Mesenchymal stem cell (in vitro differentiated cells and primary cell): ENCODE measurements around the gene ARHGAP15.

Source experiments
- DNase-seq: peaks from one replicate; pipeline ENCODE4 v3.0.0-alpha.2; 2013
- H2AFZ ChIP-seq: one replicate; pipeline ENCODE4 v1.6.1; 2013; ENCODE audit warnings: low read depth, mild to moderate bottlenecking, control low read depth, inconsistent platforms, low read length, moderate library complexity
- H2AK5ac ChIP-seq: 2 replicates; pipeline ENCODE4 v1.6.1; 2013; ENCODE audit warnings: low read length, moderate library complexity, mild to moderate bottlenecking, inconsistent platforms; ENCODE audit not compliant: severe bottlenecking
- H2BK120ac ChIP-seq: one replicate; pipeline ENCODE4 v1.6.1; 2013; ENCODE audit warnings: low read depth, mild to moderate bottlenecking, inconsistent platforms, low read length, moderate library complexity
- H2BK12ac ChIP-seq, 2 experiments: one replicate each; pipeline ENCODE4 v1.6.1; 2013; ENCODE audit warnings: inconsistent platforms in 2 of 2, low read length in 2 of 2, mild to moderate bottlenecking in 2 of 2, moderate library complexity in 2 of 2, control low read depth in 1 of 2
- H2BK15ac ChIP-seq: one replicate; pipeline ENCODE4 v1.6.1; 2013; ENCODE audit warnings: mild to moderate bottlenecking, low read depth, inconsistent platforms; ENCODE audit not compliant: poor library complexity, severe bottlenecking
- H2BK5ac ChIP-seq: 2 replicates; pipeline ENCODE4 v1.6.1; 2013; ENCODE audit warnings: low read depth, mild to moderate bottlenecking, low read length, control low read depth, inconsistent platforms; ENCODE audit not compliant: poor library complexity, severe bottlenecking
- H3K14ac ChIP-seq, 2 experiments: one replicate each; pipeline ENCODE4 v1.6.1; 2013; ENCODE audit warnings: inconsistent platforms in 2 of 2, low read length in 2 of 2, control low read depth in 1 of 2, mild to moderate bottlenecking in 1 of 2, moderate library complexity in 1 of 2
- H3K18ac ChIP-seq, 2 experiments: one replicate each; pipeline ENCODE4 v1.6.1; 2013; ENCODE audit warnings: inconsistent platforms in 2 of 2, low read length in 2 of 2, control low read depth in 1 of 2, low read depth in 1 of 2, mild to moderate bottlenecking in 1 of 2
- H3K23ac ChIP-seq, 2 experiments: one replicate each; pipeline ENCODE4 v1.6.1; 2013; ENCODE audit warnings: inconsistent platforms in 2 of 2, low read length in 2 of 2, mild to moderate bottlenecking in 2 of 2, moderate library complexity in 2 of 2, control low read depth in 1 of 2
- H3K27ac ChIP-seq: 2 replicates; pipeline ENCODE4 v1.5.1; 2013; ENCODE audit warnings: mild to moderate bottlenecking, moderate library complexity, low read length, control low read depth, inconsistent platforms; ENCODE audit not compliant: poor library complexity, severe bottlenecking
- H3K27me3 ChIP-seq, 2 experiments: 2 replicates each; pipeline versions ENCODE4 v1.6.1 to v1.7.0; 2013; ENCODE audit warnings: low read length in 2 of 2, mild to moderate bottlenecking in 2 of 2, moderate library complexity in 2 of 2, control low read depth in 1 of 2, inconsistent platforms in 1 of 2; ENCODE audit not compliant: control insufficient read depth in 1 of 2, insufficient read depth in 1 of 2
- H3K36me3 ChIP-seq, 2 experiments: 2 replicates each; pipeline versions ENCODE4 v1.6.1 to v1.7.0; 2013; ENCODE audit warnings: low read length in 2 of 2, control low read depth in 1 of 2, inconsistent platforms in 1 of 2, low read depth in 1 of 2, mild to moderate bottlenecking in 1 of 2; ENCODE audit not compliant: insufficient read depth in 2 of 2, control insufficient read depth in 1 of 2
- H3K4ac ChIP-seq, 2 experiments: one replicate each; pipeline ENCODE4 v1.6.1; 2013; ENCODE audit warnings: inconsistent platforms in 2 of 2, low read length in 2 of 2, mild to moderate bottlenecking in 2 of 2, moderate library complexity in 2 of 2, control low read depth in 1 of 2, low read depth in 1 of 2
- H3K4me1 ChIP-seq: 2 replicates; pipeline ENCODE4 v1.6.1; 2013; ENCODE audit warnings: low read depth, low read length, control low read depth; ENCODE audit not compliant: control insufficient read depth, insufficient read depth
- H3K4me2 ChIP-seq: 2 replicates; pipeline ENCODE4 v1.6.1; 2013; ENCODE audit warnings: low read length, mild to moderate bottlenecking, inconsistent platforms; ENCODE audit not compliant: poor library complexity, severe bottlenecking
- H3K4me3 ChIP-seq, 2 experiments: 2 replicates each; pipeline versions ENCODE4 v1.5.1 to v1.7.0; 2013; ENCODE audit warnings: low read length in 2 of 2, mild to moderate bottlenecking in 2 of 2, control low read depth in 1 of 2, low read depth in 1 of 2; ENCODE audit not compliant: insufficient read depth in 1 of 2
- H3K79me1 ChIP-seq: replicated peaks from 2 replicates; pipeline ENCODE4 v1.6.1; 2013; ENCODE audit warnings: mild to moderate bottlenecking, control low read depth, low read length, inconsistent platforms; ENCODE audit not compliant: poor library complexity, severe bottlenecking
- H3K9ac ChIP-seq: 2 replicates; pipeline ENCODE4 v1.7.0; 2013; ENCODE audit warnings: mild to moderate bottlenecking, low read length, moderate library complexity
- H3K9me3 ChIP-seq: 2 replicates; pipeline ENCODE4 v1.7.0; 2013; ENCODE audit warnings: mild to moderate bottlenecking, low read length; ENCODE audit not compliant: control insufficient read depth
- H4K8ac ChIP-seq: one replicate; pipeline ENCODE4 v1.6.1; 2013; ENCODE audit warnings: inconsistent platforms, mild to moderate bottlenecking, low read length, moderate library complexity
- H4K91ac ChIP-seq: one replicate; pipeline ENCODE4 v1.6.1; 2013; ENCODE audit warnings: mild to moderate bottlenecking, low read length, inconsistent platforms
- WGBS: methylation state at CpG from one replicate; pipeline ENCODE4 v1.1.7; 2013; ENCODE audit warnings: mixed read lengths; 5-methylcytosine and 5-hydroxymethylcytosine counted together

Gene ARHGAP15

DNA sequence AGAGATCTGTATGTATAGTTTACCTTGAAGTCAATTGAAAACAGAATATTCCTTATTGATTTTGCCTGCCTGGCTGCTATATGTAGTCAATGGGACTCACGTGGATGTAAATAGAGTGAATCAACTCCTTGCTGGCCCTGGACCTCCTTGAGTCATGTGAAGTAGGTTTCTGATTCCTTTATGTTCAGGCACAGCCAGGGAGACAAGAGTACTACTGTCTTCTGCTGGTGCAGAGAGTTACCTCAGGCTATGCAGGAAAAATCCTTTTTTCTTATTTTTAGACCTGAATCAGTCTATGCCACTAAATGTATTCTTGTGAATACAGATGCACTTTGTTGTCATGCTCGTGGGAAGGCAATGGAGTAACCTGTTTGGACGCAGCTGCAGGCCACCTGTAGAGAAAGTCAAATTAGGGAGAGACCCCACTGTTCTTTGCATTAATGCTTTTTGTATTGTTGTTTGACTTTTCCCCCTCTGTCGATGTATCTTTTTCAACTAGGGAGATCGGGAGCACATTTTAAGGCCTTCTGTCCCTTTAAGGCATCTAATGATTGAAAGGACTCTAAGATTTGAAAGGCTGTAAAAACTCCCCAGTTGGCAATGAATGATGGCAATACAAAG lies 473.9 kb downstream of the ARHGAP15 start:
- H2BK12ac ChIP-seq: no peak overlapping the region
- no peaks in the 10 kb centered on the region for H3K4me1 ChIP-seq
- no peak overlapping the region for H3K18ac ChIP-seq
- H3K9ac ChIP-seq: no peak overlapping the region
- H3K4ac ChIP-seq: no peak overlapping the region
- 84% methylated on average over 5 of the region's 5 CpGs for WGBS
- H4K8ac ChIP-seq: no peak overlapping the region
- no peaks in the 10 kb centered on the region for H3K36me3 ChIP-seq
- H3K4me3 ChIP-seq: no peak overlapping the region
- no peak overlapping the region for H4K91ac ChIP-seq
- H3K14ac ChIP-seq: no peak overlapping the region
- no peak overlapping the region for H3K4me2 ChIP-seq
- no peak overlapping the region for H2BK15ac ChIP-seq
- no peaks in the 10 kb centered on the region for H3K9me3 ChIP-seq
- no peak overlapping the region for H2BK5ac ChIP-seq
- no peak overlapping the region for H2AFZ ChIP-seq
- no peak overlapping the region for H3K27ac ChIP-seq
- no peaks in the 10 kb centered on the region for H3K27me3 ChIP-seq
- no peak overlapping the region for H2BK120ac ChIP-seq
- H2AK5ac ChIP-seq: no peak overlapping the region
- no peak overlapping the region for H3K23ac ChIP-seq
- no peaks in the 10 kb centered on the region for H3K79me1 ChIP-seq
- no peak for DNase-seq

DNA sequence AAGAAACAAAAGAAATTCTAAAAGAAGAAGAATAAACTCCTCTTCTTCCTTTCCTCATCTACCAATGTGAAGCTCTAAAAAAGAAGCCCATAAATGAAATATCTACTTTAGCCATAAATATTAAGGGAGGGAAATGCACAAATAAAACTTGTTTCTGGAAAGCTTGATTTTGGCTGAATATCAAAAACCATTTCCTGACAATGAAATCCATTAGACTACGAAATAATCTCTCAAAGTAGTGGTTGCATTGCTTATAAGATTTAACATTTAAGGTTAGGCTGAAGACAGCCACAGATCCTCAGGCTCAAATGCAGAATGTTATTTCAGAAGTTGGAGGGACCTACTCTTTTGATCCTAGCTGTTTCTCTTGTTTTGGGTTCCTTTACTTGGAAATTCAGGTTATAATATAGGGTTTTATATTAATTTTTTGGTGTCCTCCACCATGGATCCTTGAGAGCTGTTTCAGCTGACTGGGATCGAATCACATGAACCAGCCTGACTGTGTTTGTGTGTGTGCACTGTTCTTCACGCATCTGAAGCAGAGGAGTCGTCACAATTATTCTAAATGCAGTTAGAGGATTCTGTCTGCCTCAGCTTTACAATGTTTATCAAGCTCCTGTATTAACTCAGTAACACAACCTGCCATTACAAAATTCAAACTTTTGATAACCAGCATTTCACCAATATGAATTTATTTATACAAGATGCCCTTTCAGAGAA lies 474.8 kb downstream of the ARHGAP15 start:
- WGBS: 93% methylated on average over 4 of the region's 4 CpGs
- Histone ChIP-seq H3K27ac (no peak overlapping the region), H3K4me1 (no peaks in the 10 kb centered on the region), H2AFZ (no peak overlapping the region), H3K4ac (no peak overlapping the region), H2BK5ac (no peak overlapping the region), H3K9me3 (no peaks in the 10 kb centered on the region), H3K18ac (no peak overlapping the region), H3K23ac (no peak overlapping the region), H2AK5ac (no peak overlapping the region), H3K9ac (no peak overlapping the region), H3K79me1 (no peaks in the 10 kb centered on the region), H3K4me2 (no peak overlapping the region), H3K4me3 (no peak overlapping the region), H3K14ac (no peak overlapping the region), H2BK120ac (no peak overlapping the region), H2BK15ac (no peak overlapping the region), H3K27me3 (no peaks in the 10 kb centered on the region), H3K36me3 (no peaks in the 10 kb centered on the region), H2BK12ac (no peak overlapping the region), H4K91ac (no peak overlapping the region), H4K8ac (no peak overlapping the region)
- no peak for DNase-seq

DNA sequence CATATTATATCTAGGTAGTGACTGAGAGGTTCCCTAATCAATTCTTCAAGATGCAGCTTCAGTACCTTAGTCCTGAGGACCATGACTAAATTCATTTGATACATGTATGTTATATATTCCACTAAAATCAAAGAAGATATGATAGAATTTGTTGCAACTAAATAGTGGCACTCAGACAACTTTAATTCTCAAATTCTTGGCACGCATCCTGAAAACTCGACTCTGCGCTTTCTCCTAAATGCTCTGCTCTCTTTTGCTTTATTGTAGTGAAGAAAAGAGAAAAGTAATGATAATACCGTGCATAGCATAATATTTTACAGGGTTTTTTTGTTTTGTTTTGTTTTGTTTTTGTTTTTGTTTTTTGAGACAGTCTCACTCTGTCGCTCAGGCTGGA lies 475.3 kb downstream of the ARHGAP15 start:
- Histone ChIP-seq H3K36me3 (no peaks in the 10 kb centered on the region), H3K27me3 (no peaks in the 10 kb centered on the region), H3K23ac (no peak overlapping the region), H3K4me3 (no peak overlapping the region), H2BK15ac (no peak overlapping the region), H3K14ac (no peak overlapping the region), H2BK5ac (no peak overlapping the region), H3K79me1 (no peaks in the 10 kb centered on the region), H3K4ac (no peak overlapping the region), H2BK12ac (no peak overlapping the region), H3K9ac (no peak overlapping the region), H3K4me1 (no peaks in the 10 kb centered on the region), H2AFZ (no peak overlapping the region), H4K91ac (no peak overlapping the region), H3K4me2 (no peak overlapping the region), H2BK120ac (no peak overlapping the region), H3K27ac (no peak overlapping the region), H4K8ac (no peak overlapping the region), H3K9me3 (no peaks in the 10 kb centered on the region), H2AK5ac (no peak overlapping the region), H3K18ac (no peak overlapping the region)
- 96% methylated on average over 4 of the region's 5 CpGs for WGBS
- DNase-seq: no peak

DNA sequence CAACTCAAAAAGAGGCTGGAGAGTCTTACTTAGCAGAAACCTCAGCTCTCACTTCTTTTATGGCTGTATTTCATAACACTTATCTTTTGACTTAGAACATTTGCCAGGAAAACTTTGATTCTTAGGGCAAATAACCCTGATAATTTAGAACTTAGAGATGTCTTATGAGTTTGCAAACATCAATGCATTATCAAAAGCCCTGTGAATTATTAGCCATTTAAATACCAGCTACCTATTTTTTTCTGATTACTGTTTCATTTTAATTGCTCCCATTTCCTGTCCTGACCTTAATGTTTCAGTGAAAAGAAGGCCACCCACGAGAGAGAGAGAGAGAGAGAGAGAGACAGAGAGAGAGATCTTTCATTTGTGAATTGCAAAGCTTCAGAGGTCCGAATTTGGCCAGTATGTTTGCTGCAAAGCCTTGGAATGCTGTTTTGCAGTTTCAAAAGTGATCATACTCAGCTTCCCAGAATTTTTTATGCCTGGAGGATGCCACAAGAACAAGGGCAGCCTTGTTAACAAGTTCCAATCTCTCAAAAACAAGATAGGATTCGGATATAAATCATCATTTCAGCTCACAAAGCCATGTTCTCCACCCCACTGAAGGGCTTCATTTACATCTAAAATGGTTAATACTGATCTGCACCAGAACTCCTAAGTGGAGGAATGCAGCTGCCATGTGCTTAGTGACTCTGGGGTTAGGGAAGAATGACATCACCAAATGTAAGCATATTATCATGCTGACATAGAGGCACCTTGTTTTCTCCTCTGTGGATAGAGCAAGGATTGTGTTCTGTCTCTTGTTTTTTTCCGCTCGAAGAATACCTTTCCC lies 478.2 kb downstream of the ARHGAP15 start:
- 35% methylated on average over 3 of the region's 5 CpGs for WGBS
- no peak overlapping the region for H3K27ac ChIP-seq
- no peaks in the 10 kb centered on the region for H3K36me3 ChIP-seq
- H3K23ac ChIP-seq: no peak overlapping the region
- H3K4ac ChIP-seq: no peak overlapping the region
- no peaks in the 10 kb centered on the region for H3K79me1 ChIP-seq
- no peak overlapping the region for H4K91ac ChIP-seq
- no peak overlapping the region for H4K8ac ChIP-seq
- no peak overlapping the region for H2BK12ac ChIP-seq
- H3K4me2 ChIP-seq: peak overlapping the region; percentile 8
- no peaks in the 10 kb centered on the region for H3K9me3 ChIP-seq
- no peak overlapping the region for H2BK5ac ChIP-seq
- H3K9ac ChIP-seq: no peak overlapping the region
- H3K27me3 ChIP-seq: no peaks in the 10 kb centered on the region
- no peak overlapping the region for H2AK5ac ChIP-seq
- no peak overlapping the region for H3K4me3 ChIP-seq
- H3K18ac ChIP-seq: peak overlapping the region in 1 of 2 experiments; percentile 56
- H3K4me1 ChIP-seq: no peaks in the 10 kb centered on the region
- peak overlapping the region in 1 of 2 experiments; percentile 59 for H3K14ac ChIP-seq
- no peak overlapping the region for H2BK120ac ChIP-seq
- no peak overlapping the region for H2AFZ ChIP-seq
- H2BK15ac ChIP-seq: no peak overlapping the region
- DNase-seq: peak; percentile 41
